Spleen (tissue), 7 donors: ENCODE measurements around the gene CNTLN.

Experiments
- CTCF ChIP-seq, 11 experiments: fragments of 200-600 bp in 7 of 11; fragments of 450-650 bp in 4 of 11; sonication (generic) in 4 of 11; IDR thresholded peaks in 8 of 11; conservative IDR thresholded peaks in 3 of 11; 1 replicate in 7 of 11; 2 replicates in 4 of 11; pipeline versions ENCODE4 v1.4.0 to v1.8.0; 2016 to 2021; ENCODE audit warnings: antibody characterized with exemption in 11 of 11, inconsistent platforms in 4 of 11, mild to moderate bottlenecking in 1 of 11
- POLR2A ChIP-seq, 3 donors: fragments of 450-650 bp; IDR thresholded peaks; one replicate each; pipeline ENCODE4 v1.5.1; 2017; ENCODE audit warnings: antibody characterized with exemption in 3 of 3, mild to moderate bottlenecking in 1 of 3
- POLR2AphosphoS5 ChIP-seq, 3 donors: sonication (generic); formaldehyde crosslinking; IDR thresholded peaks; one replicate each; pipeline ENCODE4 v1.5.1; 2017; ENCODE audit warnings: antibody characterized with exemption in 3 of 3
- donor health status: DM: no; HTN: no; CAD: no; lungs with moderate emphysema.
- donor health status: DM: no; HTN: no; CAD: no.
- donor health status: DM: no; HTN: no; CAD: no.

DNA sequence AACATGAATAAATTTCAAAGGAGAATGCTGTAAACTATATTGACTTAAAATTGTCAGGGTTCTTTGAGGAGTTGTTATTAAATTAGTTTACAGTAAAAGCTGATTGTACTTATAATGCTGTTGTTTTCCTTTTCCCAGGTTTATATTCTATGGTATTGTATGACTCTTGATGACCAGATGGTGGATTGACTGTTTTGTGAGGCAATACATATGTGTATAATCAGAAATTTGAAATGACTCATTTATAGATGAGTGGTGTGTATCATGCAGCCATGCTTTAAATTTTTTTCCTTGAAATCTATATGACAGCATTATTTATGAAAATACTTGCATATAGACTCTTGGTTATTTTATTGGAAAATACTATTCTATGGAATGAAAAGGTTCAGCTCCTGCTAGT lies 195.3 kb downstream of the CNTLN start:
- TF ChIP-seq CTCF (IDR thresholded peaks at IDR 0.05 in 8 of 11, conservative IDR thresholded peaks at IDR 0.05 in 3 of 11) (no peak), POLR2A (IDR thresholded peaks at IDR 0.05) (no peak), POLR2AphosphoS5 (IDR thresholded peaks at IDR 0.05) (no peak)
